GM18867 (cell line): Measurements from ENCODE around the gene BCL2A1.
"Not testable (repeated sequence)": the region's sequence is repeated elsewhere in the genome, so short reads cannot be mapped to it uniquely, and the experiment has no call there.

Experiments used
- ATAC-seq: cut with Tn5 transposase; IDR thresholded peaks from one replicate; pipeline ENCODE4 v1.9.1; 2021; ENCODE audit warnings: mild to moderate bottlenecking, moderate library complexity; ENCODE audit not compliant: unreplicated experiment

Gene BCL2A1

GRCh38 chr15:79962178-79962577 is 8.8 kb downstream of the BCL2A1 start:
- peak; percentile 46 for ATAC-seq

GRCh38 chr15:79960502-79961212 is 10.3 kb downstream of the BCL2A1 start:
- no peak for ATAC-seq

GRCh38 chr15:79957741-79958140 is 13.3 kb downstream of the BCL2A1 start:
- ATAC-seq, result no peak

GRCh38 chr15:79956354-79956939 is 14.5 kb downstream of the BCL2A1 start:
- ATAC-seq, result no peak

GRCh38 chr15:79954661-79955060 is 16.3 kb downstream of the BCL2A1 start:
- no peak for ATAC-seq

- no peak for ATAC-seq
Measured at GRCh38 chr15:79953951-79954444, 17.0 kb downstream of the BCL2A1 start.

GRCh38 chr15:79952329-79952728 is 18.7 kb downstream of the BCL2A1 start:
- ATAC-seq, result no peak

- ATAC-seq, result no peak
Measured at GRCh38 chr15:79950247-79950646, 20.7 kb downstream of the BCL2A1 start.

GRCh38 chr15:79948761-79949160 is 22.2 kb downstream of the BCL2A1 start:
- ATAC-seq, result no peak

- ATAC-seq, result peak; percentile 44
Measured at GRCh38 chr15:79948095-79948695, 22.8 kb downstream of the BCL2A1 start.

GRCh38 chr15:79947009-79947408 is 24.0 kb downstream of the BCL2A1 start:
- no peak for ATAC-seq

GRCh38 chr15:79944622-79945021 is 26.4 kb downstream of the BCL2A1 start:
- ATAC-seq, result no peak

GRCh38 chr15:79943820-79944219 is 27.2 kb downstream of the BCL2A1 start:
- peak; percentile 69 for ATAC-seq

- no peak for ATAC-seq
Measured at GRCh38 chr15:79942741-79943481, 28.1 kb downstream of the BCL2A1 start.

- ATAC-seq, result no peak
Measured at GRCh38 chr15:79939399-79939798, 31.6 kb downstream of the BCL2A1 start.

GRCh38 chr15:79938143-79938542 is 32.9 kb downstream of the BCL2A1 start:
- no peak for ATAC-seq

- not testable (repeated sequence) for ATAC-seq
Measured at GRCh38 chr15:79935556-79936201, 35.3 kb downstream of the BCL2A1 start.

GRCh38 chr15:79933231-79933630 is 37.8 kb downstream of the BCL2A1 start:
- no peak for ATAC-seq

GRCh38 chr15:79932447-79932846 is 38.5 kb downstream of the BCL2A1 start:
- ATAC-seq, result no peak

GRCh38 chr15:79930516-79930915 is 40.5 kb downstream of the BCL2A1 start:
- no peak for ATAC-seq

- ATAC-seq, result no peak
Measured at GRCh38 chr15:79929412-79929811, 41.6 kb downstream of the BCL2A1 start.
